ENCODE measurements around the gene MAPK8IP1. TPM values are rescaled to one million over a fixed set of nuclear protein-coding genes. Genes with fewer than 3 reads are reported as not detected.

Gene MAPK8IP1
- total RNA-seq, 1 donor from 2014 or later, result 10.1 TPM

- Mint-ChIP-seq H3K9me3 (ENCODE audit: unreplicated experiment) (no peaks in the 10 kb centered on the region), H3K27me3 (ENCODE audit: unreplicated experiment) (peaks cover 10% of the 10 kb centered on the region), H3K4me1 (ENCODE audit: unreplicated experiment) (peaks cover 21% of the 10 kb centered on the region), H3K4me3 (ENCODE audit: unreplicated experiment) (peak overlapping the region; percentile 96), H3K36me3 (ENCODE audit: unreplicated experiment) (no peaks in the 10 kb centered on the region), H3K27ac (ENCODE audit: unreplicated experiment) (peak overlapping the region; percentile 98)
- no peak for DNase-seq (ENCODE audit: extremely low spot score, unreplicated experiment)
- no peak for TF ChIP-seq CTCF (IDR thresholded peaks at IDR 0.05)
These were observed 31.8 kb downstream of the MAPK8IP1 start for GRCh38 chr11:45917286-45917622.

- peak; percentile 99 for DNase-seq (ENCODE audit: extremely low spot score, unreplicated experiment)
- Mint-ChIP-seq H3K27ac (ENCODE audit: unreplicated experiment) (peak within 1 kb of the TSS; percentile 98), H3K4me3 (ENCODE audit: unreplicated experiment) (peak within 1 kb of the TSS; percentile 96), H3K4me1 (ENCODE audit: unreplicated experiment) (peaks cover 21% of the 10 kb centered on the region), H3K27me3 (ENCODE audit: unreplicated experiment) (peaks cover 10% of the 10 kb centered on the region), H3K9me3 (ENCODE audit: unreplicated experiment) (no peaks in the 10 kb centered on the region), H3K36me3 (ENCODE audit: unreplicated experiment) (no peaks in the 10 kb centered on the region)
- TF ChIP-seq CTCF (IDR thresholded peaks at IDR 0.05), result no peak
These were observed 32.3 kb downstream of the MAPK8IP1 start, which contains the start of gene PEX16 for GRCh38 chr11:45917623-45918330. PEX16 (minus strand) TSS chr11:45917877; CDS start chr11:45917811, 66 bp downstream.

- no peak for DNase-seq (ENCODE audit: extremely low spot score, unreplicated experiment)
These were observed 33.0 kb downstream of the MAPK8IP1 start for GRCh38 chr11:45918331-45918941.

GRCh38 chr11:45918962-45919675 is 33.7 kb downstream of the MAPK8IP1 start:
- peak overlapping the region; percentile 98 for H3K27ac Mint-ChIP-seq (ENCODE audit: unreplicated experiment)

More at GRCh38 chr11:45918331-45918941, 33.0 kb downstream of the MAPK8IP1 start:
- H3K9me3 Mint-ChIP-seq (ENCODE audit: unreplicated experiment), result no peaks in the 10 kb centered on the region
- peak overlapping the region; percentile 98 for H3K27ac Mint-ChIP-seq (ENCODE audit: unreplicated experiment)
- TF ChIP-seq CTCF (IDR thresholded peaks at IDR 0.05), result no peak
- peaks cover 14% of the 10 kb centered on the region for H3K27me3 Mint-ChIP-seq (ENCODE audit: unreplicated experiment)
- H3K4me1 Mint-ChIP-seq (ENCODE audit: unreplicated experiment), result peaks cover 25% of the 10 kb centered on the region
- H3K36me3 Mint-ChIP-seq (ENCODE audit: unreplicated experiment), result no peaks in the 10 kb centered on the region
- H3K4me3 Mint-ChIP-seq (ENCODE audit: unreplicated experiment), result peak overlapping the region; percentile 96

More at GRCh38 chr11:45918962-45919675, 33.7 kb downstream of the MAPK8IP1 start:
- H3K4me1 Mint-ChIP-seq (ENCODE audit: unreplicated experiment), result peaks cover 25% of the 10 kb centered on the region
- peak overlapping the region; percentile 96 for H3K4me3 Mint-ChIP-seq (ENCODE audit: unreplicated experiment)
- DNase-seq (ENCODE audit: extremely low spot score, unreplicated experiment), result no peak
- H3K9me3 Mint-ChIP-seq (ENCODE audit: unreplicated experiment), result no peaks in the 10 kb centered on the region
- TF ChIP-seq CTCF (IDR thresholded peaks at IDR 0.05), result no peak
- H3K27me3 Mint-ChIP-seq (ENCODE audit: unreplicated experiment), result peaks cover 18% of the 10 kb centered on the region
- no peaks in the 10 kb centered on the region for H3K36me3 Mint-ChIP-seq (ENCODE audit: unreplicated experiment)
